ENCODE measurements around the gene MIER2.

- TF ChIP-seq CTCF (IDR thresholded peaks at IDR 0.05), result no peak
- TF ChIP-seq POLR2A (IDR thresholded peaks at IDR 0.05), result no peak
These were observed 24.0 kb upstream of the MIER2 start for GRCh38 chr19:368630-369024.

Measured in body of pancreas (tissue), 4 donors.